Neutrophil (primary cell): ENCODE data around the gene SERPINI1.

Experiments
- H3K27ac ChIP-seq: fragments of 200-600 bp; sonication (generic); 2 replicates; pipeline ENCODE4 v1.5.1; 2016; ENCODE audit warnings: mild to moderate bottlenecking, moderate library complexity
- H3K27me3 ChIP-seq: fragments of 200-600 bp; sonication (generic); 2 replicates; pipeline ENCODE4 v1.6.0; 2016; ENCODE audit warnings: mild to moderate bottlenecking
- H3K36me3 ChIP-seq: fragments of 200-600 bp; sonication (generic); 2 replicates; pipeline ENCODE4 v1.5.1; 2017
- H3K4me1 ChIP-seq, 2 experiments: fragments of 200-600 bp in 1 of 2; sonication (generic) in 1 of 2; 1 replicate in 1 of 2; 2 replicates in 1 of 2; pipeline versions ENCODE4 v1.5.1 to v1.6.1; 2013 to 2016; ENCODE audit warnings: low read depth in 1 of 2, low read length in 1 of 2, mild to moderate bottlenecking in 1 of 2, moderate library complexity in 1 of 2; ENCODE audit not compliant: control insufficient read depth in 1 of 2, insufficient read depth in 1 of 2
- H3K4me3 ChIP-seq, 2 experiments: fragments of 200-600 bp in 1 of 2; sonication (generic) in 1 of 2; 1 replicate in 1 of 2; 2 replicates in 1 of 2; pipeline ENCODE4 v1.5.1; 2013 to 2016; ENCODE audit warnings: low read depth in 1 of 2, low read length in 1 of 2, mild to moderate bottlenecking in 1 of 2, moderate library complexity in 1 of 2
- H3K9me3 ChIP-seq: fragments of 200-600 bp; sonication (generic); 2 replicates; pipeline ENCODE4 v1.5.1; 2016
- TF ChIP-seq, protein P1 (sequence below): fragments of 200-600 bp; sonication (generic); IDR thresholded peaks from 2 replicates; pipeline ENCODE4 v1.5.1; 2016; ENCODE audit warnings: antibody characterized with exemption

Gene SERPINI1

DNA sequence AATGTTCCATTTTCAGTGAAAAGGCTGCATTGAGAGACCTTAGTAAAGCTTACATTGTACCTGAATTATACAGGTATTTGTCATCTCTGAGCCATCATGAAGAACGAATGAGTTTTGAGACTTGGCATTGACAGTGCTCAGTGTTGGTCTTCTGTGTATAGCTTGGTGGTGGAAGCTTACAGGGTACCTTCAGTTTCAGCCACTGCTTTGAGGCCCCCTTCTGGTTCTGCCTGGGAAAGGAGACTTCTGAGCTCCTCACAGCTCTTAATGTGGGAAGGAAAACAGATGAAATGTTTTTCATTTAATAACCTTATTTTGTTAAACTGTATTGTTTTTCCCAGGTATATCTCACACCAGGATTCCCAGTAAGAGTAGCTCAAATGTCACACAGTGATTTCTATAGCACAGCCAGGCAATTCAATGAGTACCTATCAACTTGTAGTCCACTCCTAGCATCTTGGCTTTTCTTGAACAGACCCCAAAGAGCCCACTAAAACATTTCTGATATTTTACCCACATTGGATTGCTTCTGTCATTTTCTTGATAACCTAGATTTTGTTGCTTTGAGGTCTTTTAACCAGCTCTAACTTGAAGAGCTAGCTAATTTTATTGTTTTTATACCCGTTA, 5.6 kb downstream of the SERPINI1 start:
- Histone ChIP-seq H3K4me1 (peaks cover 8% of the 10 kb centered on the region in 2 experiments), H3K9me3 (no peaks in the 10 kb centered on the region), H3K36me3 (no peaks in the 10 kb centered on the region), H3K27me3 (no peaks in the 10 kb centered on the region), H3K27ac (no peak overlapping the region), H3K4me3 (no peak overlapping the region)
- TF ChIP-seq, protein P1, sequence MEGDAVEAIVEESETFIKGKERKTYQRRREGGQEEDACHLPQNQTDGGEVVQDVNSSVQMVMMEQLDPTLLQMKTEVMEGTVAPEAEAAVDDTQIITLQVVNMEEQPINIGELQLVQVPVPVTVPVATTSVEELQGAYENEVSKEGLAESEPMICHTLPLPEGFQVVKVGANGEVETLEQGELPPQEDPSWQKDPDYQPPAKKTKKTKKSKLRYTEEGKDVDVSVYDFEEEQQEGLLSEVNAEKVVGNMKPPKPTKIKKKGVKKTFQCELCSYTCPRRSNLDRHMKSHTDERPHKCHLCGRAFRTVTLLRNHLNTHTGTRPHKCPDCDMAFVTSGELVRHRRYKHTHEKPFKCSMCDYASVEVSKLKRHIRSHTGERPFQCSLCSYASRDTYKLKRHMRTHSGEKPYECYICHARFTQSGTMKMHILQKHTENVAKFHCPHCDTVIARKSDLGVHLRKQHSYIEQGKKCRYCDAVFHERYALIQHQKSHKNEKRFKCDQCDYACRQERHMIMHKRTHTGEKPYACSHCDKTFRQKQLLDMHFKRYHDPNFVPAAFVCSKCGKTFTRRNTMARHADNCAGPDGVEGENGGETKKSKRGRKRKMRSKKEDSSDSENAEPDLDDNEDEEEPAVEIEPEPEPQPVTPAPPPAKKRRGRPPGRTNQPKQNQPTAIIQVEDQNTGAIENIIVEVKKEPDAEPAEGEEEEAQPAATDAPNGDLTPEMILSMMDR, result no peak

DNA sequence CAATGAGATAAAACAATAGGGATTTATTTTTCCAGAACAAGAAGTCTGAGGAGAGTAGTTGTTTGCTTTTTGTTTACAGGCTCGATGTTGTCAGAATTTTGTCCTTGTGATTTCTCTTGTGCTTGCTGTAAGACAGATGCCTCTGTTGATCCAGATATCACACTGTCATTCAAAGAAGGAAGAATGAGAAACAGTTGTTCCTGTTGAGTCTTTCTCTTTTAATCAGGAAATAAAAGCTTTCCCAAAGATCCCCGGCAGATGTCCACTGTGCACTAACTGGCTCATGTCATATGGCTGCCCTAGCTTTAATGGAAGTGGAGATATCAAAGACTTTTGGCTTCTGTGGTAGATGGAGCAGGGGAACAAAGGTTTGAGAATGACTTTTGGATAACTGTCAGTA, 6.8 kb downstream of the SERPINI1 start:
- Histone ChIP-seq H3K9me3 (no peaks in the 10 kb centered on the region), H3K4me1 (peaks cover 4 to 5% of the 10 kb centered on the region in 2 experiments), H3K27me3 (no peaks in the 10 kb centered on the region), H3K27ac (no peak overlapping the region), H3K36me3 (no peaks in the 10 kb centered on the region), H3K4me3 (no peak overlapping the region)
- TF ChIP-seq, protein P1, result no peak

DNA sequence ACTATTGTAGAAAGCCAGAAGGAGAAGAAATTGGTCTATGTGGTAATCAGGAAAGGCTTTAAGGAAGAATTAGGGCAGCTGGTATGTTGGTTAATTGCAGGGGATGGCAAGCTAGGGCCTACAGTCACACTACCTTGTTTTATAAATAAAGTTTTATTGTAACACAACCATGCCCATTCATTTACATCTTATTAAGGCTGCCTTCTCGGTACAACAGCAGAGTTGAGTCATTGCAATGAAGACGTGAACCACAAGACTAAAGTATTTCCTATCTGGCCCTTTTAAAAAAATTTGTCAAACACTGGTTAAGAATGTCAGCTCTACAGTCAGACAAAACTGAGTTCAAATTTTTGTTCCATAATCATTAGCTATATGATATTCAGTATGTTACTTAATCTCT, 8.3 kb downstream of the SERPINI1 start:
- Histone ChIP-seq H3K27me3 (no peaks in the 10 kb centered on the region), H3K9me3 (no peaks in the 10 kb centered on the region), H3K4me1 (peaks cover 4 to 5% of the 10 kb centered on the region in 2 experiments), H3K4me3 (no peak overlapping the region), H3K27ac (no peak overlapping the region), H3K36me3 (no peaks in the 10 kb centered on the region)
- TF ChIP-seq, protein P1, result no peak

DNA sequence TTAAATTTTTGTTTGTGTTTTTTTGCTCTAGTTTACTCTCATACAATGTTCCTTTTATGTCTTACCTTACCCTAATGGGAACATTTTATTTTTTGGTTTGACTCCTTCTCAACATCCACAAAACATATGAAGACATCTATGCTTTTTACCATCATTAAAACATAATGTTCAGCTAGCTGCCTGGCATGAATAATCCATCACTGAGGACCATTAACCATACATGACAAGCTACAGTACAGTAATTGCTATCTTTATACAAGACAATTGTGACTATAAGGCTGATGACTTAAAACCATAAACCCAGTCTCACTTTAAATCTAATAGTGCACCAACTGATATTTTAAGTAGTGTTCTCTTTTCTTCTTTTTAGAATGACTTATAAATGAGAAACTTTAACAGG, 13.7 kb downstream of the SERPINI1 start:
- Histone ChIP-seq H3K4me3 (no peak overlapping the region), H3K9me3 (no peaks in the 10 kb centered on the region), H3K4me1 (no peaks in the 10 kb centered on the region), H3K27ac (no peak overlapping the region), H3K27me3 (no peaks in the 10 kb centered on the region), H3K36me3 (no peaks in the 10 kb centered on the region)
- TF ChIP-seq, protein P1, result no peak

DNA sequence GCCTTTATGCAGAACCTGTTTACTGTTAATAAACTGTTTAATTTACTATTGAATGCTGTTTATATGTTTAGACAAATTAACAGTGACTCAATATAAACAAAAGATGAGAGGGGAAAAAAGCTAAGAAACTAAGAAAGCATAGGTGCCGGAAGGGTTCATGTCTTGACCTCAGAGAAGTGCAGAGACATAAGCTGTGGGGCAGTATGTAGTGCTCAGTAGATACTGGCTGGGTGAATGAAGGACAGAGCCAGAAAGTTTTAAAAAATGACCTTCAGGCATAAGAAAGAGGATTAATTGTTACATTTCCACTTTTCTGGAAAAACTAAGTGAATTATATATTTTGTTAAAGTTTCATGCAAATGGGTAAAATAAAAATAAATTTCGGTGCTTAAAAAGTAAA, 14.2 kb downstream of the SERPINI1 start:
- Histone ChIP-seq H3K36me3 (no peaks in the 10 kb centered on the region), H3K9me3 (no peaks in the 10 kb centered on the region), H3K27me3 (no peaks in the 10 kb centered on the region), H3K4me1 (no peaks in the 10 kb centered on the region), H3K4me3 (no peak overlapping the region), H3K27ac (no peak overlapping the region)
- TF ChIP-seq, protein P1, result no peak
